ENCODE data around the gene MT2A.

MT2A gene

DNA sequence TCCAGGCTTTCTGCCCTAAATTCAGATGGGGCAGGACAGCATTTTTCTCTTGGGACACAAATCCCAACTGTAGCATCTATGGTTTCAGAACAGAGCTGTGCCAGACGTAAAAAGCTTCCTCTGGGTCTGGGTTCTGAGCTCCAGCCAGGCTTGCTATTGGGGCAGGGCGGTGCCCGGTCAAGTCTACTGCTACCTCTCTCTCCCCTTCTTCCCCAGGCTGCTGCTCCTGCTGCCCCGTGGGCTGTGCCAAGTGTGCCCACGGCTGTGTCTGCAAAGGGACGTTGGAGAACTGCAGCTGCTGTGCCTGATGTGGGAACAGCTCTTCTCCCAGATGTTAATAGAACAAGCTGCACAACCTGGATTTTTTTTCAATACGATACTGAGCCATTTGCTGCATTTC, 25.2 kb downstream of the MT2A start:
- CTCF ChIA-PET, result no interaction called here
- TF ChIP-seq, protein P1, sequence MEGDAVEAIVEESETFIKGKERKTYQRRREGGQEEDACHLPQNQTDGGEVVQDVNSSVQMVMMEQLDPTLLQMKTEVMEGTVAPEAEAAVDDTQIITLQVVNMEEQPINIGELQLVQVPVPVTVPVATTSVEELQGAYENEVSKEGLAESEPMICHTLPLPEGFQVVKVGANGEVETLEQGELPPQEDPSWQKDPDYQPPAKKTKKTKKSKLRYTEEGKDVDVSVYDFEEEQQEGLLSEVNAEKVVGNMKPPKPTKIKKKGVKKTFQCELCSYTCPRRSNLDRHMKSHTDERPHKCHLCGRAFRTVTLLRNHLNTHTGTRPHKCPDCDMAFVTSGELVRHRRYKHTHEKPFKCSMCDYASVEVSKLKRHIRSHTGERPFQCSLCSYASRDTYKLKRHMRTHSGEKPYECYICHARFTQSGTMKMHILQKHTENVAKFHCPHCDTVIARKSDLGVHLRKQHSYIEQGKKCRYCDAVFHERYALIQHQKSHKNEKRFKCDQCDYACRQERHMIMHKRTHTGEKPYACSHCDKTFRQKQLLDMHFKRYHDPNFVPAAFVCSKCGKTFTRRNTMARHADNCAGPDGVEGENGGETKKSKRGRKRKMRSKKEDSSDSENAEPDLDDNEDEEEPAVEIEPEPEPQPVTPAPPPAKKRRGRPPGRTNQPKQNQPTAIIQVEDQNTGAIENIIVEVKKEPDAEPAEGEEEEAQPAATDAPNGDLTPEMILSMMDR (conservative IDR thresholded peaks at IDR 0.05; ENCODE audit: low read depth), result no peak
- POLR2A ChIA-PET (ENCODE audit: low non-redundant PET), result no interaction called here

DNA sequence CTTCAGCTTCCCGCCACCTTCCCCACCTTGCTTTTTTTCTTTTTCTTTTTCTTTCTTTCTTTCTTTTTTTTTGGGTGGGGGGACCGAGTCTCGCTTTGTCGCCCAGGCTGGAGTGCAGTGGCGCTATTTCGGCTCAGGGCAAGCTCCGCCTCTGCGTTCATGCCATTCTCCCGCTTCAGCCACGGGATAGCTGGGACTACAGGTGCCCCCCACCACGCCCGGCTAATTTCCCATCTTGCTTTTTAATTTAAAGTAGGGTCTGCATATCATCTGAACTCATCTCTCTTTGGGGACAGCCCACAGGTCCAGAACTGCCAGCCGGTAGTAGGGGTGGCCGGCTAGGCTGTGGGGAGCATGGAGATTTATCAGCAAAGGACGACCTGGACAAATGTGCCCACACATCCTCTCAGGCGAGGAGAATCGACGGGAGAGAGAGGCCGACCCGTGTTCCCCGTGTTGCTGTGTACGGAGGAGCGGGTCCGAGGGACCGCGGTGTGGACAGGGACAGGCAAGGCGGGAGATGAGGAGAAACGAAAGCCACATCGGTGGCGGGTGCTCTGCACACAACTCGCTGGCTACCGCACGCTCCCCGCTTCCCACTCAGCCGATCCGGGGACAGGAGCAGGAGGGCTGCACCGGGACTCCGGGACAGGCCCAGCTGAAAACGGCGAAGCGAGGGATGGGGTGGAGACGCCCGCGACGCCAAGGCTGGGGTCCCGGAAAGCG, 26.5 kb downstream of the MT2A start:
- CTCF ChIA-PET, result no interaction called here
- no peak for DNase-seq (ENCODE audit: low spot score)
- POLR2A ChIA-PET (ENCODE audit: low non-redundant PET), result no interaction called here
- no peak overlapping the region for H3K27ac ChIP-seq
- TF ChIP-seq, protein P1 (conservative IDR thresholded peaks at IDR 0.05; ENCODE audit: low read depth), result no peak

More for the DNA sequence above, 25.2 kb downstream of the MT2A start:
- no peak for DNase-seq (ENCODE audit: low spot score)
- no peak overlapping the region for H3K27ac ChIP-seq

DNA sequence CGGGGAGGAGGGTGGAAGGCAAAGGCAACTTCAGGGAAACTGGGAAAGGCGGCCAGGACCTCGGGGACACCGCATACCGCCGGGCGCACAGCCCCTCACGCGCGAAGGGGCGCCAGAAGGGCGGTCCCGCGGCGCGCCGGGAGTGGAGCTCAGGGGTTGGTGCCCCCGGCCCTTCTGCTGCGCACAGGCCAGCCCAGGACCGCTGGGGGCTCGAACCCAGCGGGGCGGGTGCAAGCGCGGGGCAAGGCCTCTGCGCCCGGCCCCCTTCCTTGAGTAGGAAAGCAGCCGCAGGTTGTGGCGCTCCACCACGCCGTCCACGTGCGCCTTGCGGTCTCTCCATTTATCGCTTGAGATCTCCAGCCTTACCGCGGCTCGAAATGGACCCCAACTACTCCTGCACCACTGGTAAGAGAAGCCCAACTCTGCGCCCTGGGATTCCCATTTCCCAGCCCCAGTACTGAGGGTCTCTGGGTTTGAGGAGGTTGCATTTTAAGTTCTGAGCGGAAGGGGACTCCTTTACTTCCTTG, 27.1 kb downstream of the MT2A start:
- no peak for DNase-seq (ENCODE audit: low spot score)
- ChIA-PET POLR2A (ENCODE audit: low non-redundant PET) (no interaction called here), CTCF (no interaction called here)
- TF ChIP-seq, protein P1 (conservative IDR thresholded peaks at IDR 0.05; ENCODE audit: low read depth), result no peak
- H3K27ac ChIP-seq, result no peak overlapping the region

DNA sequence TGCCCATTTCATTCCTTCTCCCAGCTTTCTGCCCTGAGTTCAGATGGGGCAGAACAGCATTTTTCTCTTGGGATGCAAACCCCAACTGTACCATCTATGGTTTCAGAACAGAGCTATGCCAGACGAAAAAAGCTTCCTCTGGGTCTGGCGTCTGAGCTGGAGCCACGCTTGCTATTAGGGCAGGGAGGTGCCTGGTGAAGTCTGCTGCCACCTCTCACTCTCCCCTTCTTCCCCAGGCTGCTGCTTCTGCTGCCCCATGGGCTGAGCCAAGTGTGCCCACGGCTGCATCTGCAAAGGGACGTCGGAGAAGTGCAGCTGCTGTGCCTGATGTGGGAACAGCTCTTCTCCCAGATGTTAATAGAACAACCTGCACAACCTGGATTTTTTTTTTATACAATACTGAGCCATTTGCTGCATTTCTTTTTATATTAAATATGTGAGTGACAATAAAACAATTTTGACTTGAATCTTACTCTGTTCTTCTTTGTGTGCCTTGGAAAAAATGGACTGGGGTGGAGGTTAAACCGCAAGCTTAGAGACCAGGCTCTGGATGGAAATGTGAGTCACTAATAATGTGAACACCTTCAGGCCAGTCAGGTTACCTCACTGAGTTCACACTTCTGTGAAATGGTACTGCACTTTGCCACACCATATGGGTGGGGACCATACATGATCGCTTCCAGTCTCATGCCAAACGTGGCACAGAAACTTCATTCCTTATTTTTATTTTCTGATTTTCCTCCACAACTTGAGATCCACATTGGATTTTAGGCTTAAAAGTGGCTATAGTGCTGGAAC, 28.4 kb downstream of the MT2A start:
- TF ChIP-seq, protein P1 (conservative IDR thresholded peaks at IDR 0.05; ENCODE audit: low read depth), result no peak
- no peak overlapping the region for H3K27ac ChIP-seq
- ChIA-PET CTCF (no interaction called here), POLR2A (ENCODE audit: low non-redundant PET) (no interaction called here)
- no peak for DNase-seq (ENCODE audit: low spot score)

DNA sequence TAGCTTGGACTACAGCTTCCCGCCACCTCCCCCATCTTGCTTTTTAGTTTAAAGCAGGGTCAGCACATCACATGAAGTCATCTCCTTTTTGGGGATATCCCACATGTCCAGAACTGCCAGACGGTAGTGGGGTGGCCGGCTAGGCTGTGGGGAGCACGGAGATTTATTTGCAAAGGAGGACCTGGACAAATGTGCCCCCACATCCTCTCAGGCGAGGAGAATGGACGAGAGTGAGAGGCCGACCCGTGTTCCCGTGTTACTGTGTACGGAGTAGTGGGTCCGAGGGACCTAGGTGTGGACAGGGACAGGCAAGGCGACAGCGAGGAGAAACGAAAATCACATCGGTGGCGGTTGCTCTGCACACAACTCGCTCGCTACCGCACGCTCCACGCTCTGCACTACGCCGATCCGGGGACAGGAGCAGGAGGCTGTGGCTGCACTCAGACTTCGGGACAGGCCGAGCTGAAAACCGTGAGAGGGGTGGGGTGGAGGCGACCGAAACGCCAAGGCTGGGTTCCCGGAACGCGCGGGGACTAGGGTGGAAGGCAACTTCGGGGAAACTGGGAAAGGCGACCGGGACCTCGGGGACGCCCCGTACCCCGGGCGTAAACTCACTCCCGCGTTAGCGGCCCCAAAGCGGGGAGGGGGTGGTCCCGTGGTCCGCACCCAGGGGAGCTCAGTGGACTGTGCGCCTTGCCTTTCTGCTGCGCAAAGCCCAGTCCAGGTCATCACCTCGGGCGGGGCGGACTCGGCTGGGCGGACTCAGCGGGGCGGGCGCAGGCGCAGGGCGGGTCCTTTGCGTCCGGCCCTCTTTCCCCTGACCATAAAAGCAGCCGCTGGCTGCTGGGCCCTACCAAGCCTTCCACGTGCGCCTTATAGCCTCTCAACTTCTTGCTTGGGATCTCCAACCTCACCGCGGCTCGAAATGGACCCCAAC, 29.7 kb downstream of the MT2A start, which contains the start of gene MT1A:
MT1A (plus strand) TSS at position 853 of the 937 bp plus-strand sequence; CDS start at position 926, 73 bp downstream.
- CTCF ChIA-PET, result interaction anchor here (0.7 kb wide), 1 partner anchor 58 kb away, joined by 3 read pairs; no protein-coding TSS in a partner anchor
- DNase-seq (ENCODE audit: low spot score), result no peak
- H3K27ac ChIP-seq, result no peak within 1 kb of the TSS
- TF ChIP-seq, protein P1 (conservative IDR thresholded peaks at IDR 0.05; ENCODE audit: low read depth), result no peak
- POLR2A ChIA-PET (ENCODE audit: low non-redundant PET), result no interaction called here

DNA sequence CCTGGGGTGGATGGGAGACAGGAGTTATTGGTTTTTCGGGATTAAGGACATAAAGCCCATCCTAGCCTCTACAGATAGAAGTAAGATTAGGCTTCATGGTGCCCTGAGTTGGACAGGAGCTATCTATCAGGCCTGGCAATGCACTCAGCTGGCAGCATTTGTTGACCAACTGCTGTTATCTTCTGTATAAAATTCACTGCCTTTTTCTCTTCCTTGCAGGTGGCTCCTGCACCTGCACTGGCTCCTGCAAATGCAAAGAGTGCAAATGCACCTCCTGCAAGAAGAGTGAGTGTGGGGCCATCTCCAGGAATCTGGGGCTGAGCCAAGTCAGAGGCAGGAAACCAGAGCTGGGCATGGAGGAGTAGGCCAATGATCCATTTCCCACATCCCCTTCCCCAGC, 30.7 kb downstream of the MT2A start:
- ChIA-PET POLR2A (ENCODE audit: low non-redundant PET) (no interaction called here), CTCF (interaction anchor here (0.7 kb wide), 1 partner anchor 59 kb away, joined by 3 read pairs; no protein-coding TSS in a partner anchor)
- no peak overlapping the region for H3K27ac ChIP-seq
- TF ChIP-seq, protein P1 (conservative IDR thresholded peaks at IDR 0.05; ENCODE audit: low read depth), result no peak
- no peak for DNase-seq (ENCODE audit: low spot score)
